HG02885 (cell line): Measurements from ENCODE around the gene ZNF14.
A peak's percentile ranks its signal among the peaks of the same experiment; 100 is the strongest.
"Not testable (repeated sequence)": the region's sequence is repeated elsewhere in the genome, so short reads cannot be mapped to it uniquely, and the experiment has no call there.

Experiments
- ATAC-seq: cut with Tn5 transposase; IDR thresholded peaks from one replicate; pipeline ENCODE4 v1.9.1; 2021; ENCODE audit warnings: mild to moderate bottlenecking; ENCODE audit not compliant: unreplicated experiment, poor library complexity

ZNF14 gene

GRCh38 chr19:19732579-19733501, at the start of gene ZNF14:
ZNF14 (minus strand) TSS chr19:19733112; CDS start chr19:19732958, 154 bp downstream.
- ATAC-seq = peak; percentile 100

- ATAC-seq = not testable (repeated sequence)
Observed at GRCh38 chr19:19781791-19782190, 48.9 kb upstream of the ZNF14 start.

GRCh38 chr19:19778666-19779065, 45.8 kb upstream of the ZNF14 start:
- ATAC-seq = no peak

GRCh38 chr19:19777692-19778091, 44.8 kb upstream of the ZNF14 start:
- ATAC-seq = no peak

GRCh38 chr19:19776206-19777008, 43.5 kb upstream of the ZNF14 start:
- peak; percentile 98 for ATAC-seq

- peak; percentile 25 for ATAC-seq
Observed at GRCh38 chr19:19775891-19776205, 42.9 kb upstream of the ZNF14 start.

GRCh38 chr19:19774354-19775033, 41.6 kb upstream of the ZNF14 start:
- no peak for ATAC-seq

- not testable (repeated sequence) for ATAC-seq
Observed at GRCh38 chr19:19771963-19772362, 39.1 kb upstream of the ZNF14 start.

GRCh38 chr19:19769971-19770370, 37.1 kb upstream of the ZNF14 start:
- ATAC-seq = not testable (repeated sequence)

- ATAC-seq = no peak
Observed at GRCh38 chr19:19758164-19758563, 25.3 kb upstream of the ZNF14 start.

GRCh38 chr19:19752760-19753403, 20.0 kb upstream of the ZNF14 start:
- ATAC-seq = no peak

GRCh38 chr19:19751846-19752245, 18.9 kb upstream of the ZNF14 start:
- ATAC-seq = no peak

- ATAC-seq = no peak
Observed at GRCh38 chr19:19750842-19751790, 18.2 kb upstream of the ZNF14 start.

- no peak for ATAC-seq
Observed at GRCh38 chr19:19749908-19750841, 17.3 kb upstream of the ZNF14 start.

- no peak for ATAC-seq
Observed at GRCh38 chr19:19749117-19749907, 16.4 kb upstream of the ZNF14 start.

GRCh38 chr19:19748249-19748938, 15.5 kb upstream of the ZNF14 start:
- no peak for ATAC-seq
